NOMO-1 treated with DMSO at 0.1 percent for 48 hours (cell line): ENCODE results near the gene DDX43.
"Not testable (repeated sequence)": the region's sequence is repeated elsewhere in the genome, so short reads cannot be mapped to it uniquely, and the experiment has no call there.

Source experiments
- DNase-seq: peaks from one replicate; lab custom pipeline; 2025; ENCODE audit not compliant: unreplicated experiment; lab: John Stamatoyannopoulos, UW

Gene DDX43

GRCh38 chr6:73388800-73389512, 5.7 kb upstream of the DDX43 start:
- DNase-seq = peak; percentile 79

DNA sequence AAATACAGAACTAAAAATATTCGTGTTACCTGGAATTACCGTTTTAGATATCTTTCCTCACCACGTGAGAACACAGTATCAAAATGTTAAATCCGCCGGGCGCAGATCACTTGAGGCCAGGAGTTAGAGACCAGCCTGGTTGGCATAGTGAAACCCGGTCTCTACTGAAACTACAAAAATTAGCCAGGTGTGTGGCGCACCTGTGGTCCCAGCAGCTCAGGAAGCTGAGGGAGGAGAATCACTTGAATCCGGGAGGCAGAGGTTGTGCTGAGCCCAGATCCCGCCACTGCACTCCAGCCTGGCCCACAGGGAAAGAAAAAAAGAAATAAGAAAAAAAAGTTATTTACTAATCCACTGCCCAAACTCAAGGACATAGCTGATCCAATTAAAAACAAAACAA, 4.8 kb upstream of the DDX43 start:
- no peak for DNase-seq

- DNase-seq = no peak
These were observed 3.0 kb upstream of the DDX43 start for GRCh38 chr6:73391675-73392074.

DNA sequence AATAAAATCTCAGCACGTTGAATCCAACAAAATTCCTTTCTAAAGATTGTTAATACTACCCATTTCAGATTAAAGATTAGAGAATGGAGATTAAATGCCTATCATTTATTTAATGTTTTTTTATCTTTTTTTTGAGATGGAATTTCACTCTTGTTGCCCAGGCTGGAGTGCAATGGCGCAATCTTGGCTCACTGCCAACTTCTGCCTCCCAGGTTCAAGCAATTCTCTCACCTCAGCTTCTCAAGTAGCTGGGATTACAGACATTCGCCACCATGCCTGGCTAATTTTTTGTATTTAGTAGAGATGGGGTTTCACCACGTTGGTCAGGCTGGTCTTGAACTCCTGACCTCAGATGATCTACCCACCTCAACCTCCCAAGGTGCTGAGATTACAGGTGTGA, 2.4 kb upstream of the DDX43 start:
- not testable (repeated sequence) for DNase-seq

- no peak for DNase-seq
These were observed 1.4 kb upstream of the DDX43 start for GRCh38 chr6:73393278-73393677.

- no peak for DNase-seq
These were observed 1.2 kb downstream of the DDX43 start for GRCh38 chr6:73395875-73396274.

DNA sequence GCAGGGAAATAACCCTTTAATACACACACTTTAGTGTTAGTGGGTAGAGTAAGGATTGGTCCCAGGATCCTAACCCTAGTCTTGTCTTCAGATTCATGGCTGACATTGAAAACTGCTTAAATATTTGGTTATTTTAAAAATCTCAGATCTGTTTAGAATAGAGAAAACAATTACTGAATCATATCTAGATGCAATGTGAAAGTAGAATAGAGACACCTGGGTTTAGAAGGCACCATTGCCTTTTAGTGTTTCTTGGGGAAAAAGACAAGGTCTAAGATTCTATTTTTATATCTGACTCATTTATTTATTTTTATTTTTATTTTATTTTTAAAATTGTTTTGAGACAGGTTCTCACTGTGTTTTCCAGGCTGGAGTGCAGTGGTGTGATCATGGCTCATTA, 6.0 kb downstream of the DDX43 start:
- DNase-seq = no peak

- no peak for DNase-seq
These were observed 14.8 kb downstream of the DDX43 start for GRCh38 chr6:73409395-73409794.

DNA sequence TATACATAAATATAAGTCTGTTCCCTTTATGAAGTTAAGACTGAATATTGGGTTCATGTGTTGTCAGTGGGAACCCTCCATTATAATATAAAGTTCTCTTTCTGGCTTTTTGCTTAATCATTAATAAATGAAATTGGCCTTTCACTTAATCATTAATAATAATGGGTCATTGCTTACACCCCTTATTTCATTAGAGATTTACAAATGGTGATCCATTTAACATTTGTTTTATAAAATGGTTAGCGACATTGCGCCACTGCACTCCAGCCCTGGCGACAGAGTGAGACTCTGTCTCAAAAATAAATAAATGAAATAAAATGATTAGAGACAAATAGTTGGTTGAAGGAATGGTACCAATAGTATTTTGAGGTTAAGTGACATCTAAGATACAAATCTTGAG, 18.5 kb downstream of the DDX43 start:
- no peak for DNase-seq

GRCh38 chr6:73418081-73418741, 23.6 kb downstream of the DDX43 start:
- DNase-seq = no peak

GRCh38 chr6:73421534-73421933, 26.9 kb downstream of the DDX43 start:
- DNase-seq = no peak

DNA sequence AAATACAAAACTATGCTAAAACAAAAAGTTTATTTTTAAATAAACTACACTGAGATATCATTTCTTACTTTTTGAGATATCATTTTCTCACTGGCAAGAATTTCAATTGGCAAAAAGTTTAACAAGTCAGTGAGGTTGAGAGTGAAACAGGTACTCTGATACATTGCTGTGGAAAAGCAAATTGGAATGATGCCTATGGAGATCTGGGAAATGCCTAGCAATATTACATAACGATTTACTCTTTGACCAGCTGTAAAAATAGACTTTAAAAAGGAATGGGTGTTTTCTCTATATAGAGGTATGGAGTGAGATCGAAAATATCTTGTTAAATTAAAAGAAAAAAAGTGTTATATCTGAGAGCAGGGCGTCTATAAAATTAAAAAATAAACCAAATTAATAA, 40.6 kb downstream of the DDX43 start:
- no peak for DNase-seq

GRCh38 chr6:73443555-73443954, 48.9 kb downstream of the DDX43 start:
- DNase-seq = no peak

- peak; percentile 48 for DNase-seq
These were observed 56.8 kb downstream of the DDX43 start for GRCh38 chr6:73451223-73452106.

DNA sequence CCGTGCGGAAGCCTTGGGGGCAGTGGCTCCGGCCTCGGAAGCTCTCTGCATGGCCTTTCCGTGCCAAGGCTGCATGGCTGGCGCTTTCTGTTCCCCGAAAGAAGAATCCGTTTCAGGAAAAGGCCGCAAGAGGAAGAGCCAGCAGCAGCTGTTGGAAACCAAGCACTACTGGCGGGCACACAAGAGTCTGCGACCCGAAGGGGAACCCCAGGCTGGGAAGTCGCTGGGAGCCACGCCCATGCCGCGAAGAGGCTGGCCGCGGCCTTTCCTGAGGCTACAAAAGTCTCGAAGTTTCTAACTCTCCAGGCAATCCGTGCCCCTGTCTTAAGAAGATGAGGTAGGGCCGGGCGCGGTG, 57.5 kb downstream of the DDX43 start, which contains the start of gene CGAS:
TSS of gene CGAS (minus strand) at position 191 of the 355 bp plus-strand sequence. CDS start at position 75, 116 bp downstream.
- peak; percentile 89 for DNase-seq

DNA sequence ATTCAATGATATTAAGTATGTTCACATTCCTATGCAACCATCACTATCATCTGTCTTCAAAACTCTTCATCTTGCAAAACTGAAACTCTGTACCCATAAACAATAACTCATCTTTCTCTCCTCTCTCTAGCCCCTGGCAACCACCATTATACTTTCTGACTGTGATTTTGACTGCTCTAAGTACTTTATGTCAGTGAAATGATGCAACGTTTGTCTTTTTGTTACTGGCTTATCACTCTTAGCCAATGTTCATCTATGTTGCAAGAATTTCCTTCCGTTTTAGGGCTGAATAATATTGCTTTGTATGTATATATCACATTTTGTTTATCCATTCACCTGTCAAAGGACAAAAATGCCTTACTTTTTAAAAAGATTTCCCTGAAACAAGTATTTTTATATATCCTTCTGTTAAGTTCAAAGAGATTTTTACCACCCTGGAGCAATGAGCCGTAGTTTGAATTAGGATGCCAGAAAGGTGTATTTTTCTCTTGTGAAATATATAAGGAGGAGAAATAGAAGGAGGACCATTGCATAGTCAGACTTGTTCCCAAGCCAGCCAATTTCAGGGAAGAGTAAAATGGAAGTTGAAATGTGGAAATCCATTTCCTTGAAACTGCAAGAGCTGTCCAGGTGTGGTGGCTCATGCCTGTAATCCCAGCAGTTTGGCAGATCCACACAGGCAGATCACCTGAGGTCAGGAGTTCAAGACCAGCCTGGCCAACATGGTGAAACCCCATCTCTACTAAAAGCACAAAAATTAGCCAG, 61.4 kb downstream of the DDX43 start:
- DNase-seq = peak; percentile 97

DNA sequence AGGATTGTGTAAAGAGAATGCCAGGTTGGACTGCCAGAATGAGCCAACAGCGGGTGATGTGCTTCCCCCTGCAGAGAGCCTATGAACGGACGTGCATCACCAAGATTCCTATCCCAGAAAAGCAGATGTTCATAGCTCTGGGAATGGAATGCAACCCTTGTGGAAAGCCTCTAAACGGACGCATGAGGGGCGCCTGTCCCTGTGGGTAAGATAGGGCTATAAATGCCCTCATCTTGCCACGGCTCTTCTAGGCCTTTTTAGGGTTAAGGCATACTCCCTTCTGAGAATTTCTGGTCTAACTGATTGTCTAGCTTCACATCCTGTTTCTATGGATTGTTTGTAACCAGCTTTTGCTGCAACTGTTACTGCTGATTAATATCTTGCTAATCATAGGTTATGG, 64.8 kb downstream of the DDX43 start:
- DNase-seq = not testable (repeated sequence)

- DNase-seq = no peak
These were observed 65.4 kb downstream of the DDX43 start for GRCh38 chr6:73460056-73460455.

DNA sequence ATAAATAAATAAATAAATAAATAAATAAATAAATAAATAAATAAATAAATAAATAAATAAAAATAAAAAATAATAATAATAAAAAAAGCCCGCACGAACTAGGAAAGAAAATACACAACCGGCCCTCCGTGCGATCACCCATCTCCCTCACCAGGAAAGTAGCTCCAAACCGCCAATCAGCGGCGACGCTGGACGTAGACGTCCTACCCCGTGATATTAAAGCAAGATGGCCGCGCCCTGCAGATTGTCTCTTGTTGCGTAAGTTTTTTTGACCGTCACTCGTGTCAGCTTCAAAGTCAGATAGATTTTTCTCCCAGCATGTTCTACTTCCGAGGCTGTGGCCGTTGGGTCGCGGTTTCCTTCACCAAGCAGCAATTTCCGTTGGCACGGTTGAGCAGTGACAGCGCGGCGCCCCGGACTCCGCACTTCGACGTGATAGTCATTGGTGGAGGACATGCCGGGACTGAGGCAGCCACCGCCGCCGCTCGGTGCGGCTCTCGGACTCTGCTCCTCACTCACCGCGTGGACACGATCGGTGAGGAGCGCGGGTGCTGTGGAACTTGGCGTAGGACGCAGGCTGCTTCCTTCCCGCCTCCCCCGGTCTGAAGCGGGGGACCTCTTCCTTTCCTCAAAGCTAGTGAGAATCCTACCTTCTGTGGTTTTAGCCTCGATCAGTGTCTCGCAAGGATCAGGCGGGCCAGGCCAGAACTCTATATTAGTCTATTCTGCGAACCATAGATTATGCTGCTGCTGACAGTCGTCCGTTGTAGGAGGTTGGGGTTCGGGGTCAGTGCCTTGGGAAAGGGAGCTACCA, 67.1 kb downstream of the DDX43 start, which contains the start of gene MTO1:
TSS of gene MTO1 (plus strand) at position 201 of the 814 bp plus-strand sequence. CDS start at position 319, 118 bp downstream.
- DNase-seq = peak; percentile 94
